HG03135 (cell line): Measurements from ENCODE around the gene ENTPD8.
"Not testable (repeated sequence)": the region's sequence is repeated elsewhere in the genome, so short reads cannot be mapped to it uniquely, and the experiment has no call there.

Experiments
- ATAC-seq: cut with Tn5 transposase; IDR thresholded peaks from one replicate; pipeline ENCODE4 v1.9.1; 2021; ENCODE audit warnings: mild to moderate bottlenecking, moderate library complexity; ENCODE audit not compliant: unreplicated experiment

Gene ENTPD8

DNA sequence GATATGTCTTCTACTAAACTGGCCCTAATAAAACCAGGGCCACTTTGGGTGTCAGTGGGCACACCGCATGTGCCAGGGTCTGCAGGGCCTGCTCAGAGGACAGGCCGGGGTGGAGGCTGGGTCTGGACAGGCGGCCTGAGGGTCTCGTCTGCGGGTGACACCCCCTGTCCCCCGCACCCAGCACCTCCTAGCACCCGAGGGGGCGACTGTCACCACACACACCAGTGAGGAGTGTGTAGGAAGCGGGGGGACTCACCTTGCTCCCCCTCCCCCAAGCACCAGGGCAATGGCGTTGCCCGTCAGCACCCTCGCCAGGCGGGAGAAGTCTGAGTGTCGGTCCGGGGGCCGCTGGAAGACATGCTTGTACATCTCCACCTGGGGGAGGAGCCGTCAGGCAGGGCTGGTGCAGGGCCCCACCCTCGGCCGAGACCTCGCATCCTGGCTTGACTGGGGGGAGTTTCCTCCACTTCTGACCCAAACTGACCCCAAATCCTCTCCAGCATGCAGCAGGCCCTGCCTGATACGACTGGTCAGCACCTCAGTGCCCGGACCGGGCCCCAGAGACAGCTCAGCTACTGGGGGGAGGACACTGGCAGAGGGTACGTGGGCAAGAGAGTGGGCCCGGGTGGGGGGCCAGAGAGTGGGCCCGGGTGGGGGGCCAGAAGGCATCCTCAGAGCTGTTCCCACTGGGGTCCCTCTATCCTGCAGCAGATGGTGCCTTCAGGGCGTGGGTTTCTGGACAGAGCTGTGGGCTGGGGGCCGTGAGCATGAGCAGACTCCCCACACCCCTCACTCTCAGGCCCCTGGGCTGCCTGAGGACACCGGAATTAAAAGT is 36.8 kb upstream of the ENTPD8 start:
- no peak for ATAC-seq

DNA sequence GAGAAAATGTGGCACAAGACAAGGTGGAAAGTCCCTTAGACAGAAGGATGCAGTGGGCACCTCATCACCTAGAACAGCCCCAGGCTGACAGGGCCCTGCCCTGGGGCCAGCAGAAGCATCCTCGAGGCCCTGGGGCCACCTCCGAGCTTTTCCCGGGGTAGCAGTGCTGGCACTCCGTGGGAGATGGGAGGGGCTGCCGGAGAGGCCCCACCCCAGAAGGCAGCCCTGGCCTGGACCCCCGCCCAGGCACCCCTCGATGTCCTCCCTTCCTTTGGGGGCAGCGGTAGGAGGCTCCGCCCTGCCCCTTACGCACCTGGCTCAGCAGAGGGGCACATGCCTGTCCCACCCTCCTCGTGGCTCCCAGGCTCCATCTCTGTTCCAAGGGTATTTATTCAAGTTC is 35.7 kb upstream of the ENTPD8 start:
- ATAC-seq: no peak

- ATAC-seq: no peak
Observed at GRCh38 chr9:137475666-137476065, 34.5 kb upstream of the ENTPD8 start.

DNA sequence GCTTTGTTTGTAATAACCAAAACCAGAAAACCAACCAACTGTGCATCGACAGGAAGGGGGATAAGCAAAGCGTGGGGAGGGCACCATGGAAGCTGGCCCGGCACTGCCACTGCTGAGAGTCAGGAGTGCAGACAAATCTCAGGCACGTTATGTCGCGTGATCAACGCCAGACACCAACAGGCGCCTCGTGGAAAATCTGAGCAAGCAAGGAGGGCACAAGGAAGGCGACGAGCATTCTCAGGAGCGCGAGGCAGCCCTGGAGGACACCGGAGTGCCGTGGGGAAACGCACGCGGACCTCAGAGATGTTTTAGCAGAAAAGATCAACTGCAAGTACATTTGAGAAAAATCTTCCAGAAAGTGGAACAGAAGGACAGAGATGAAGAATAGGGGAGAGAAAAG is 33.1 kb upstream of the ENTPD8 start:
- no peak for ATAC-seq

- no peak for ATAC-seq
Observed at GRCh38 chr9:137470785-137471184, 29.6 kb upstream of the ENTPD8 start.

DNA sequence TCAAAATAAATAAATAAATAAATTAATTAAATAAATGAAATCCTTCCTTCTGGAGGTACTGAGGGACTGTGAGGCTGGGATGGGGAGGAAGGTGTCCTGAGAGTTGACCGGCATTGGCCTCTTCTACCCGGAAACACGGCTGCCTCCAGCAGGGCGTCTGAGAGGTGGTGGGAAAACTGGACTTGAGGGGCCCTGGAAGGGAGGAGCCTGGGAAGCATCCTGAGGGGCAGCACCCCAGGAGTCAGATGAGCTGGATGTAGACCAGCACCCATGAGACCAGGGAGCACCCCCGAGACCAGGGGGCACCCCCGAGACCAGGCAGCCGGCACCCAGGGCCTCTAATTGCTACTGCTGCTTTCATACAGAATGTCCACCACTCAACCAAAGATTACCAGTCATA is 26.7 kb upstream of the ENTPD8 start:
- ATAC-seq: no peak

GRCh38 chr9:137467161-137467581 is 26.0 kb upstream of the ENTPD8 start:
- no peak for ATAC-seq

DNA sequence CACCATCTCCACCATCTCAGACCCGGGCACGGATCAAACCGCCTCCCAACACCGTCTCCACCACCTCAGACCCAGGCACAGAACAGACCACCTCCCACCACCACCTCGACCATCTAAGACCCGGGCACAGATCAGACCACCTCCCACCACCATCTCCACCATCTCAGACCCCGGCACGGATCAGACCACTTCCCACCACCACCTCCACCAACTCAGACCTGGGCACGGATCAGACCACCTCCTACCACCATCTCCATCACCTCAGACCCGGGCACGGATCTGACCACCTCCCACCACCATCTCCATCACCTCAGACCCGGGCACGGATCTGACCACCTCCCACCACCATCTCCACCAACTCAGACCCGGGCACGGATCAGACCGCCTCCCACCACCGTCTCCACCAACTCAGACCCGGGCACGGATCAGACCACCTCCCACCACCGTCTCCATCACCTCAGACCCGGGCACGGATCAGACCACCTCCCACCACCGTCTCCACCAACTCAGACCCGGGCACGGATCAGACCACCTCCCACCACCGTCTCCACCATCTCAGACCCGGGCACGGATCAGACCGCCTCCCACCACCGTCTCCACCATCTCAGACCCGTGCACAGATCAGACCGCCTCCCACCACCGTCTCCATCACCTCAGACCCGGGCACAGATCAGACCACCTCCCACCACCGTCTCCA is 25.4 kb upstream of the ENTPD8 start:
- ATAC-seq: not testable (repeated sequence)

- ATAC-seq: no peak
Observed at GRCh38 chr9:137465720-137466388, 24.7 kb upstream of the ENTPD8 start.

DNA sequence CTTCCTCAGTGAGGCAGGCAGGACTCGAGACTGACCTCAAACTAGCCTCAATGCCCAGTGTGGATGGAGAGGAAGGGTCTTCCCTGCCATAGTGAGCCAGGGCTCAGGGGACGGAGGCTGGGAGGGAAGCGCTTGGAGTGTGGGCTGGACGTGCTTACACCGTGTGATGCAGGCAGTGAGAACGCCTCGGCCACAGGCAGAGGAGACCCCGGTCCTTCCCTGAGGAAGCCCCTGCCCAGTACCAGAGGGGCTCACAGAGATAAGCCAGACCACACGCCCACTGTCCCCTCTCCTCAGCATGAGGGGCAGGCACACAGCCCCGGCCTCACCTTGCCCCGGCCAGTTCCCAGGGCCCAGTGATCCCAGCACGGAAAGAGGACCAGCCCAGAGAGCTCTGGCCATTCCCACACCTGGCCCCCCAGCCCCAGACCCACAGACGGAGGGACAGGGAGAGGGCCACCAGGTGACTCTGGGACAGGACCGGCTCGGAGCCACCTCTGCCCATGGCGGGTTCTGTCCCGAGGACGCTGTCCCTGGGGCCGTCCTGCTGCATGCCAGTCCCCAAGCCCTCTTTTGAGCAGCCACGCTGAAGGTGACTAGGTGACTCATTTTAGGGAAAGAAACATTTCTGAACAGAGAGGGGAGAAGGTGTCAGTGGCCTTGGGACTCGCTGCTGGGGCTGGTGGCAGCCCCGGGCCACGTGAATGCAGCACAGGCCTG is 24.0 kb upstream of the ENTPD8 start:
- ATAC-seq: no peak

DNA sequence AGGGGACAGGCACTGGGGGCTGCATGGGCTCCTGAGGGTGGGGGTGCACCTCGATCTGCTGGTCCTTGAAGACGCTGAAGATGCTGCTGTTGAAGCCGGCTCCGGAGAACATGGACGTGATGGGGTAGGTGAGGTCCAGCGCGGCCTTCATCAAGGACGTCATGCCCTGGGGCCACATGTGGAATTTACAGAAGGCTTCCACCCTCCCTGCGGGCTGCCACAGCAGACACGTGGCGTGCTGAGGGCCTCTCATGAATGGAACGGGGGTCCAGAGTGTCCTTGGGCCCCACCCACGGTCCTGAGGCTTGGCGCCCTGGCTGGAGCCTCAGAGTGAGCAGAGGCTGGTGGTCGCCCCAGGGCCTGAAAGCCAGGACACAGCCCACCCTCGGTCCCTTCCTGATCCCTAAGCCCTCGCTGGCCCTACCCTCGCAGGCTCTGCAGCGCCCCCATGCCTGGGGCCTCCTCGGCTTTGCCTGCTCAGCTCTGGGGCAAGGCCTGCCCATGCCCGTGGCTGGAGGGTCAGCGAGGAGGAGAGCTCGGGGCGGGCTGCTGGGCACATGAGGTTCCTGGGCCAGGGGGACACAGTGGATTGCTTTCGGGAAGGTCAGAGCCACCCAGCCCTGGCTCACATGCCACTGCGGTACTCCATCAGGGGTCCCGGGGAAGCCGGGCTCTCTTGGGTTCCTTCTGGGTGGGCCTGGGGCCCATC is 23.3 kb upstream of the ENTPD8 start:
- ATAC-seq: no peak

DNA sequence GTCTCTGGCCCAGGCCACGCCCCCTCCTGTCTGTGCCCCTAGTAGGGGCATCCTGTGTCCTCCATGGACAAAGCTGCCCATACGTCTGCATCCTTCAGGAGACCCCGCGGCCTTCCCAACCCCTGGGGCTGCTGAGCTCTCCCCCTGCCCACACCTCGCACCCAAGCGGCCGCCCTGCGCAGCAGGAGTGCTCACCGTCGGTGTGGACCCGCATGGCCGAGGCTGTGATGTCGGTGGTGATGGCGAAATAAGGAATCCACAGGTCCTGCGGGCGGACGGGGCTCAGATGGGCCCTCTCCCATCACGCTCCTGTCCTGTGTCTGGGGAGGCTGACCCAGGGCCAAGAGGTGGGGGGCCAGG is 22.8 kb upstream of the ENTPD8 start:
- ATAC-seq: no peak

DNA sequence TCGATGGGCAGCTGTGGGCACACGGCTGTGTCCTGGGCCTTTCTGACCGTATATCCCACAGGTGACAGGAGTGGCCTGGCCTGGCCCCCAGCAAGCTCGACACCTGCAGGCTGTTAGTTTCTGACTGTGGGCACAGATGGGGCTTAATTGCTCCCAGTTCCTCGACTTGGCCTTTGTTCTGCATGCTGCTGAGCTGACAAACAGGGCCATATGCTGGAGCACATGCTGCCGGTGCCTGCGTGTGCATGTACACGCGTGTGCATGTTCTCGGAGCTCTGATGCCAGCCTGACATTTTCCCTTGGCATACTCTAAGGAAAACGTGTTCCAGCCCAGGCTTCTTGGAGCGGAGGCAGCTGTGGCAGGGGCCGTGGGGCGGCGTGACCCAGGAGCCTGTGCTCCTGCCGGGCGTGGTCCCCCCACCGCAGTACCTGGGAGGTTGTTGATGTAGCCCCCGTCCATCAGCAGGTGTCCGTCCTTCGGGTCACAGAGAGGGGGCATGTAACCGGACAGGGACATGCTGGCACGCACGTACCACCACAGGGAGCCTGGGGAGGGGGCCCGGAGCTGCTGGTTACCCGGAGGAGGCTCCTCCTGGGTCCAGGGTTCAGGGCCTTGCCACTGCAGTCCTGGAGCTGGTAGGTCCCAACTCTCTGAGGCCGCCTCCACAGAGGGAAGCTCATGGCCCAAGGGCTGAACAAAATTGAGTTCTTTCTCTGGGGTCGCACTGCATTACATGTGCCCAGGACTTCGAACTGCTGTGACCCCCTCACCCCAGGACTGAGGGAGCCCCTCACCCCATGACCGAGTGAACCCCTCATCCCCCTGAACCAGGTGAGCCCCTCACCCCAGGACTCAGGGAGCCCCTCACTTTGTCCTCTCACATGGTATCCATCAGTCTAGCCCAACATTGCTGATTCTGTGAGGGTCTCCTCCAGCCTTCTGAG is 22.1 kb upstream of the ENTPD8 start:
- no peak for ATAC-seq

GRCh38 chr9:137462396-137462985 is 21.3 kb upstream of the ENTPD8 start:
- no peak for ATAC-seq

DNA sequence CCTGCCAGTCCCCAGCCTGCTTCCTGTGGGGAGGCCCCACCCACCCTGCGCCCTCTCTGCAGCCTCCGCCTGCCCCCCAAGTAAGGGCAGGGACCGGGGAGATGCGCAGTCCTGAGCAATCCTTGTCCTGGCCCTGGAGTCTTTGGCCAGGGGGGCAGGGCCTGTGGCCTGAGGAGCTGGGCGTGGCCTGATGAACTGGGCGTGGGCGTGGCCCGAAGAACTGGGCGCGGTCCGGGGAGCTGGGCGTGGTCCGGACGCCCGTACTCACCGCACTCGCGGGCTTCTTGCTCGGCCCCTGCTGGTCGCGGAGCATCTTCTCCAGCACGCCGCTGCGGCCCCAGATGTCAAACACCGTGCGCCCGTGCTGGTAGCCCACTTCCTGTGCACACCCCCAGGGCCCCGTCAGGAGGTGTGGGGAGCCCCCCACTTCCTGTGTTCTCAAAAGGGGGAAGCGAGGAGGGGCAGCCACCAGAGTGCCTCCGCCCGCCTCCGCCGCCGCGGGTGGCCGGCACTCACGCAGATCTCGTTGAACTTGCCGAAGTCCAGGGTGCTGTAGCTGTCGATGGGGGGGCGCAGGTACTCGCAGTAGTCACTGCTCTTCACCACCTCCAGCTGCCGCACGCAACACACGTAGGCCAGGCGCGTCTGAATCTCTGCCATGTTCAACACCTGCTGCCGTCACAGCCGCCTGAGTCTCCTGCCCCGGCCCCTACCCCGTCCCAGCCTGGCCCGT is 20.7 kb upstream of the ENTPD8 start:
- ATAC-seq: peak; percentile 56

GRCh38 chr9:137461316-137461662 is 20.1 kb upstream of the ENTPD8 start:
- no peak for ATAC-seq

DNA sequence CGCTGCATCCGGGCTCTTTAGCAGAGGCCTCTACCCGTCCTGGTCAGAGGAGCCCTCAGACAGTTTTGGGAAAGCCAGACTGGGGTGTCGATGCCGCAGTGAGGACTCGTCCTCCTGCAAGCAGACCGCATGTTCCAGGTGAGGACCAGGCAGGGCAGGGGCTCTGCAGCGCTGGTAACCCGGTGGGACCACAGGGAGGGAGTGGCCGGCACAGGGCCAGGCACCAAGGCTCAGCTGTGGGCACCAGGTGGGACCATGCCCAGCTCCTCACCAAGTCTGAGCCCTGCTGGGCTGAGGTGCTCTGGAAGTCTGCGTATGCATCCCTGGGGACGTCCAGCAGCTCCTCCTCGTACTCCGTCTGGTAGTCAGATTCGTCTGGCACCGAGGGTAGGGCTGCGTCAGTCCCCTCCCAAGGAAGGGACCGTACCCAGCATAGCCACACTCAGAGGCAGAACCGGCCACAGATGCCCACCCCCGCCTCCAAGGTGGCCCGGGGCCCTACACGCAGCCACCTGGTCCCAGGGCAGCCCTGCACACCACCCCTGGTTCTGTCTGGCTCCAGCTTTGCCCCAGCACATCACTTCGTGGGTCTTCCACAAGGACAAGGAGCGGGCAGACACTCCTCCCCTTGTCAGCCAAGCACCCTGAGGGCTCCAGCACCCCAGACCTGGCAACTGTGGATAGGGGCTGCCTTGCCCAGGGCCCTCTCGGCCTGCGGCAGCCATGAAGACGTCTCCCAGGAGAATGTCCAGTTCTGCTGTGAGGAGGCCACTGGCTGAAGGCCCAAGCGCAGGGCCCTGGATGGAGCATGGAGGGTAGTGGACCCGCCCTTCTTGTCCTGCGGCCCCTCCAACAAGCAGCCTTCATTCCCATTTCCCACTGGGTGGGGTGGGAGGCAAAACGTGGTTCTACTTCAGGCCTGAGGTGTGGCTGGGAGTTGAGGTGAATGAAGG is 19.5 kb upstream of the ENTPD8 start:
- ATAC-seq: no peak
